NOMO-1 treated with DMSO at 0.1 percent for 48 hours (cell line): ENCODE results near the gene PAPPA2.
"Not testable (repeated sequence)": the region's sequence is repeated elsewhere in the genome, so short reads cannot be mapped to it uniquely, and the experiment has no call there.

Experiments
- DNase-seq: peaks from one replicate; lab custom pipeline; 2025; ENCODE audit not compliant: unreplicated experiment; lab: John Stamatoyannopoulos, UW

PAPPA2 gene

GRCh38 chr1:176546825-176547224 is 83.8 kb downstream of the PAPPA2 start:
- DNase-seq: no peak

DNA sequence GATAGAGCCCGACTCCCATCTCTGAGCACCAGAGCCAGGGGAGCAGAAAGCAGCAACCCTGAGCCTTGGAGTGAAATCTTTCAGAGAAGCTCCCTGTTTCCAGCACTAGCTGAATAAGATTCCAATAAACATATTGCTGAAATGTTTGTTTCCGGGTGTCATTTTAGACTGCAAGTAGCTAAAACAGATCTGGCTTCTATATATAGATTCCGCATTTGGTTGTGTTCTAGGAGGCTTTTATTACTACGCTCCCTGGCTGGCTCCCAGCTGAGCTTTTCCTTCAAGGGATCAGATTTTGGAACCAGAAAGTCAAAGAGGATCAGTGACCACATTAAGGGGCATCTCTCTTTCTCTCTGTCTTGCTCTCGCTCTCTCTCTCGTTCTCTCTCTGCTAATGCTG is 88.2 kb downstream of the PAPPA2 start:
- no peak for DNase-seq

GRCh38 chr1:176552217-176552991 is 89.4 kb downstream of the PAPPA2 start:
- DNase-seq: no peak

GRCh38 chr1:176552999-176553398 is 90.0 kb downstream of the PAPPA2 start:
- no peak for DNase-seq

DNA sequence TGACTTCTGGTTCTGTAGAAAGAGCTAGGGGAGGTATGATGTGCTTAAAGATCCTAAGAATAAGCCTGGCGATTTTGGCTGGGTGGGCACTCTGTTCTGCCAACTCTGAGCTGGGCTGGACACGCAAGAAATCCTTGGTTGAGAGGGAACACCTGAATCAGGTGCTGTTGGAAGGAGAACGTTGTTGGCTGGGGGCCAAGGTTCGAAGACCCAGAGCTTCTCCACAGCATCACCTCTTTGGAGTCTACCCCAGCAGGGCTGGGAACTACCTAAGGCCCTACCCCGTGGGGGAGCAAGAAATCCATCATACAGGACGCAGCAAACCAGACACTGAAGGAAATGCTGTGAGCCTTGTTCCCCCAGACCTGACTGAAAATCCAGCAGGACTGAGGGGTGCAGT is 93.3 kb downstream of the PAPPA2 start:
- no peak for DNase-seq

DNA sequence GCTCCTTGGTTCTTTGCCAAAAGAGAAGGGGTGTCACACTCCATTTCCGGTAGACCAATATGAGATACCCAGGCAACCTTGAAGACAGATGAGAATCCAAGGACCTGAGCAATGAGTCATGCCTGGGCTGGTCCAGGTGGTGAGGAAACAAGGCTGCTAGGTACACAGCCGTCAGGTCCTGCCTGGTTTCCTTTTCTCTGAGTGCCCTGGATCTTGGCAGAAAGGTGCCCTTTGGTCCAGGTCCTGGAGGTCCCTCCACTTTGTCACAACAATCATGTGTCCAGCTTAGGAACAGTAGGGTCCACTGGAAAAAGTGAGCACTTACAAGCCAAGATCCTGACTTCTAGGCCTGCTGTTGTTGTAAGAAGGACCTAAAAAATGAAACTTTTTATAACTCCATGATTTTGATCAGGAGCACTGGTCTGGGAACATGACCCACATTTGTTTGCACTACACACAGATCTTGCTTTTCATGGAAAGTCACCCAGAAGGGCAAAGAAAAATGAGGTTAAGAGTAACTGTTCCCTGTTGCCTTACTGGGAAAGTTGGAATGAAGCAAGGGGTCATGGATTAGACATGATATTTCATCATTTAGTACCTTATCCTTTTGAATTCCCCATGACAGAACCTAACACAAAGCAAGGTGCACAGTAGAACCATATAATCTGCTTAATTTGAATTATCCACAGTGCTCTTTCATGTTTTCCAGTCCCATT is 94.7 kb downstream of the PAPPA2 start:
- DNase-seq: no peak

DNA sequence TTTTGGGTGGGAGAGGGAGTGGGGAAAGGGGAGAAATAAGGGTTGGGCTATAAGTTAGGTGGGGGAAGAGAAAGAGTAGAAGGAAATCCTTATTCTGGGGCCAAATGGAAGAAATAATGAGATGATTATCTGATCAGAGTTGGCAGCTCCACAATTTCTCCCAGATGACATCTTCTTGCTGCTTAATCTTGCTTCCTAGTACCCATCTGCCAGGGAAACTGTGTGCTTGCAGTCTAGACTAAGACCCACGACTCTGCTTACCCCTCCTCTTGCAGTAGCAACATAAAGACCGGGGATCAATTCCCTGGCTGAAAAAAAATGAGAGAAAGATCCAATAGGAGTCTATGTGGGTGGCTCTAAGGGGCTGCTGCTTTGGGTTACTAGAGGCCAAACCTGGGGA is 95.6 kb downstream of the PAPPA2 start:
- no peak for DNase-seq

DNA sequence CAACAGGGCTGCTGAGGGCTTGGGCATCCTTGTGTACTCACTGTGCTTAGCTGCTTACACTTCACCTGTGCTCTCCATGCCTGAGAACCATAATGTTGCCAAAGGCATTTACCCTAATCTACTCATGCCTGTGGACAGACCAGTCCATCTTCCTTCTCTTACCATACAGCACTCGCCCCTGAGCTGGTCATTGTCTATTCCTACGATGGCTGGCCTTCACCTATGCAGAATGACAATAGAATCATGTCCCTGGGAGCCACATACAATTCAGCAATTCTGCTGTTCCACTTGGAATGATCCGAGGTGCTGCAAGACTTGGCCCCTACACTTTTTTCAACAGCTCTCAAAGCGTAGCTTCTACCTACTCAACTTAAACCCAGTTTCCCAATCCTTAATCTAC is 96.5 kb downstream of the PAPPA2 start:
- no peak for DNase-seq

GRCh38 chr1:176559878-176560277 is 96.9 kb downstream of the PAPPA2 start:
- peak; percentile 15 for DNase-seq

DNA sequence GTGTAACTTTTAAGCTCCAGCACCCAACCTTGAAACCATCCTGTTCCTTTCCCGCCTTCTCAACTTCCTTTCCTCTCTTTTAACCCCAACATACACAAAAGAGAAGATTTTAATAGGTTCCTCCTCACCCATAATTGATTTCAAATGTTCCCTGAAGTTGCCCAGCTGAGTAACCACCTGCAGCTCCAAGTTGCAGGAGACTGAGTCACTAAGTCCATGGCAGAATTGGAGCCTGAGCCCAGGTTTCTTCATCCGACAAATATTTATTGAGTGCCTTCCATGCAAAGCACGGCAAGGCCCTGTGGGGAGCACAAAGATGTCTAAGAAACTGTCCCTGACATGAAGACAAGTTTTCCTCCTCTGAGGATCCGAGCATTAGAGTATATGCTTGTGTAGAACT is 97.7 kb downstream of the PAPPA2 start:
- DNase-seq: no peak

DNA sequence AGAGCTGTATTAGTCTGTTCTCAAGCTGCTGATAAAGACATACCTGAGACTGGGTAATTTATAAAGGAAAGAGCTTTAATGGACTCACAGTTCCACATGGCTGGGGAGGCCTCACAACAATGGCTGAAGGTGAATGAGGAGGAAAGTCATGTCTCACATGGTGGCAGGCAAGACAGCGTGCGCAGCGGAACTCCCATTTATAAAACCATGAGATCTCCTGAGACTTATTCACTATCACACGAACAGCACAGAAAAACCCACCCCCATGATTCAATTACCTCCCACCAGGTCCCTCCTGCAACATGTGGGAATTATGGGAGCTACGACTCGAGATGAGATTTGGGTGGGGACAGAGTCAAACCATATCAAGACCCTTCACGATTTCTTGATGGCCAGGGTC is 98.8 kb downstream of the PAPPA2 start:
- not testable (repeated sequence) for DNase-seq

DNA sequence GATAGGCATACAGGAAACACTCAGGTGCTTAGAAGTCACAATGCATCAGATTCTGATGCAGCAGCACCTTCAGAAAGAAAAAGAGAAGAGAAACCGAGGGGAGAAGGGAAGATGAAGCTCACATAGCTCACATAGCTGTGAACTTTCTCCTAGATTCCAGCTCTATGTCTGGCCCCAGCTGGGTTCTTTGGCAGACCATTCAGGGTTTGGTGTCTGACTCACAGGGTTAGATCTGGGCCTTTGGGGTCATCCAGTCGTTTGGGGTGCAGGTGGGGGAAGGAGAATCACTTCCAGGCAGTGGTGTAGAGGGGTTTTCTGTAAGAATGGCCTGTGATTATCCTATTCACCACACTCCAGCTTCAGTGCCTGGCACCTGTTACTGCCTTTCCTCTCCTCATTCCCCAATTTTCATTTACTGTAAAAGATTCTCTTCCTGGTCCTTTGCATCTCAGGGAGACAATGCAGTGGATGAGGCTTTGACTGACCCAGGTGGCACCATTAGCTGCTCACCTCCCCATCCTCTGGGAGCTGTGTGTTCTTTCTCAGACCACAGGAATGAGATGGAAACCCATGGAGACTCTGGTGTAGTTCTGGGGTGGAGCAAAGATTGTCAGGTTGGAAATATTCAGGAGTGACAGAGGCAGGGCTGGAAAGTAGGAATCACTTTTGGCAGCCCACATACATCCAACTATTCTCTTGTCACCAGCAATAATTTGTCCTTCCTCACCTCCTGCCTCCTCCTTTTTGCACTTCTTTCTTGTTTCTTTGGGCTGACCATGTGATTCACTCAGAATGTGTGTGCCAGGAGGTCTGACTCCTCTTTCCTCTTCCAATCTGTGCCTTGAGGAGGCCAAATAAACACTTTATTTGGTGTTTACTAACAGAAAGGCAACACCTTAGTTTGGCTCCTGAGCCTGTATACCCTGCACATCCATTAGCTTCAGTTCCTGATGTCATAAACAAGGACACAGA is 103.3 kb downstream of the PAPPA2 start:
- DNase-seq: no peak

DNA sequence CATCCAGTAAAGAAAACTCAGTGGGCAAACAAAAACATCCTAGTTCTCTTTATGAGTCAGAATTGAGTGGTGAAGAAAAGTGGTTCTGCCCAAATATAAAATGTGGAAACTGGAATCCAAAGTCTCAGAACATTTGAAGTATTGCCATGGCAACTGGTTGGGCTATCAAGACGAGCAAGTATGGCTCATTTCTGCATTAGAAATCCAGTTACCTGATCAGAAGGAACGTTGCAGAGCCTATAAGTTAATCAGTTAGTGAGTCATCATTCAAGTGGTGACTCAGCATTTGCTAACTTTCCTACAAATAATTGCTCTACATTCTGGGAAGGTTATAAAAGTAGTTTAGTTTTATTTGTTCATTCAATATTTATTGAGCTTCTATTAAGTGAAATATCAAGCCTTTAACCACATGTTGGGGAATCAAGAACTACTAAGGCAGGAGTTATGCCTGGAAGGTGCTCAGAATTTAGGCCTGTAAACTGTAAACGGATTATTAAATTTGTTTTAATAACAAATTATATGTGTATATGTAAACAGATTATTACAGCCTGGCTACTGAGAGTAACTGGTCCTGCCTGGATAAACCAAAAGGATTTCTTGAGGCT is 104.3 kb downstream of the PAPPA2 start:
- DNase-seq: peak; percentile 32

- no peak for DNase-seq
Measured at GRCh38 chr1:176568185-176568584, 105.2 kb downstream of the PAPPA2 start.

DNA sequence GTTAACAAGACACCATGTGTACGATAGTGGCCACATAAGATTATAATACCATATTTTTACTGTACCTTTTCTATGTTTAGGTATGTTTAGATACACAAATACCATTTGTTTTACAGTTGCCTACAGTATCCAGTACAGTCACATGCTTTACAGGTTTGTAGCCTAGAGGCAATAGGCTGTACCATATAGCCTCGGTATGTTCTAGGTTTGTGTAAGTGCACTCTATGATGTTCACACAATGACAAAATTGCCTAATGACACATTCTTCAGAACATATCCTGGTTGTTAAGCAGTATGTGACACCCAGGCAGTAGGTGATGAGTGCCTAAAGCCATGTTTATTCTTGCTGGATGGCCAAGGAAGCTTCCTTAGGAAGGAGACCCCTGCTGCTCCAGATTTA is 111.8 kb downstream of the PAPPA2 start:
- no peak for DNase-seq

DNA sequence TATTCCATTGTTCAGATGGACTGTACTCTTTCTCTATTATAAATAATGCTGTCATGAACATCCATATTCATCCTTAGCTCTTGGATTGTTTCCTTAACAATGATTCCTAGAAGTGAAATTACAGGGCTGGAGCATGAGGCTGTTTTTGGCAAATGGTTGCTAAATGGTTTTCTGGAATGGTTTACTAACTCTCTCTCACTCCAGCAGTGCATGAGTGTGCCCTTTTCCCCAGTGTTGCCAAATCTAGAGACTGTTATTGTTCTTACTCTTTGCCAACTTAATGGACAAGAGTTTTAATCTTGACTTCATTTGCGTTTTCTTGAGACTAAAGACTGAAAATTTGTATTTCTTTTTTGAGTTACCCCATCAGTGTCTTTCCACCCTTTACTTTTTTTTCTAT is 113.0 kb downstream of the PAPPA2 start:
- DNase-seq: no peak

DNA sequence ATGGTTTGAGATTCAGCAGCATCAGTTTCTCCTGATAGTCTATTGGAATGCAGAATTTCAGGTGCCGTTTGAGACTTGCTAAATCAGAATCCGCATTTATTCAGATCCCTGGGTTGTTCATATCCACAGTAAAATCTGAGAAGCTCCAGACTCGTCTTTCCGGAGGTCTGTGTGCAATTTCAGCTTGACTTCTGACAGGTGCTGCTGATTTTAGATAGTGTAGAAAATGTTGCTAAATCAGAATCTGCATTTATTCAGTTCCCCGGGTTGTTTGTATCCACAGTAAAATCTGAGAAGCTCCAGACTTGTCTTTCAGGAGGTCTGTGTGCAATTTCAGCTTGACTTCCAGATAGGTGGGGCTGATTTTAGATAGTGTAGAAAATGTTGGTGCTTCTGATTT is 113.7 kb downstream of the PAPPA2 start:
- no peak for DNase-seq

DNA sequence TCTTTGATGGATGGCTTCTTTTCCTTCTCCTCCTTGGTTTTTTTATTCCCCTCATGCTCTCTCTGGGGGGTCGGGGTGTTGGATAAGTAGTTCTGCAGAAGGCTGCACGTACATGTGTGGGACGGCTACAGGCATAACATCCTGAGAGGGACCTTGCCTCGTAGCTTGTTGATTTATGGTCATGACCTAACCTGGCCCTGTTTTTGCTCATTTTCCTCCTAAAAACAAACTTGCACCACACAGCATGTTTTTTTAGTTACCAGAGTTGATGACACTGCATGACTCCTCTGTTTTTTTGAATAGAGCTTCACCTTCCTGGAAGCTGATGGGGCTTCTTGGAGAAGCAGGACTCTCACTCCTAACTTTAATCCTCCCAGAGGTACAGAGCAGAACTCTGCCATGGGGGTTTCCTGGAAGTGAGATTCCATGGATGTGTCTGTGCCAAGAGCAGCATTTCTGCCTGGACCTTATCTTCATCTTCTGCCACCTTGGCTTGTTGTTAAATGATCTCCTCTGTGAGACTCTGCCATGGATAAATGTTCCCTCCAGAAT is 114.7 kb downstream of the PAPPA2 start:
- DNase-seq: no peak

DNA sequence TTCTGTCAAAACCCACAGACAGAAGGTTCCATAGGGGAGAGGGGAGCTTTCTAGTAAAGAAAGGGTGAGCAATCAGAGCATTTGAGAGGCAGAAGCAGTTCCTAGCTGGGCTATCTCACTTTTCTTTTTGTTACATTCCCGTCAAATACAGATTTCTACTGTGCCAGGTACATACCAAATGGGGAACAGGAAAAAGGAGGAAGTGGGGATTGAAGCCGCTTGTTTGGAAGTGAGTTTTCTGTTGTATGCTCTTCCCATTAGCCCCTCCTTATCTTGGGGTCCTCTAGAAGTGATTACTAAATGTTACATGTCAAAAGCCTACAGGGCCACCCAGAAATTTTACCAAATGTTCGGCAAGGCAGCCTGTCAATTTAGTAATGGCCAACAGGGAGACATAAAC is 116.1 kb downstream of the PAPPA2 start:
- DNase-seq: no peak

GRCh38 chr1:176595217-176595616 is 132.2 kb downstream of the PAPPA2 start:
- no peak for DNase-seq

DNA sequence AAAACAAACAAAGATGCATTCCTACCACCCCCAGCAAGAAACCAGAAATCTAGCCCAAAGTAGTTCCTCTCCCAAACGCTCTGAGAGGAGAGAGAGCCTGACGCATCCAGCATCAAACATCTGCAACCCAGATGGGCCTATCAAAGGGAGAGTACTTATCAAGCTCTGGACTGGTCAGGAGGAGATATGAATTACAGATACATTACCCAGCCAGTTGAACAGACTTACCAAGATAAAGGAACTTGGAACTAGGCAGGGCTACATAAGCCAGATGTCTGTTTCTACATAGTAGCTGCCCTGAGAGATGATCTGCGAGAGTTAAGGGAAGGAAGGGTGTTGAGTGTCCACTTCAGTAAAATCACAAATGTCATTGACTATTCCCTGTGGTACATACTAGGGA is 138.4 kb downstream of the PAPPA2 start:
- DNase-seq: peak; percentile 32
